IMR-90 (cell line): ENCODE results near the gene IL22.

ENCODE experiments used
- ELK1 ChIP-seq: fragments of 150-350 bp; IDR thresholded peaks from 2 replicates; pipeline ENCODE4 v1.6.1; 2016; ENCODE audit warnings: low read depth, mild to moderate bottlenecking, low read length, moderate library complexity, borderline replicate concordance
- MAFK ChIP-seq: IDR thresholded peaks from 2 replicates; pipeline ENCODE4 v1.6.1; 2012; ENCODE audit warnings: low read depth, low read length, improper control_type of control experiment
- MXI1 ChIP-seq: IDR thresholded peaks from 2 replicates; pipeline ENCODE4 v1.6.1; 2012; ENCODE audit warnings: low read depth, mild to moderate bottlenecking, low read length, moderate library complexity, borderline replicate concordance
- POLR2A ChIP-seq: IDR thresholded peaks from 2 replicates; pipeline ENCODE4 v1.6.1; 2012; ENCODE audit warnings: mild to moderate bottlenecking, low read depth, low read length

GRCh38 chr12:68271346-68271745, 17.9 kb upstream of the IL22 start:
- TF ChIP-seq MXI1 (no peak), MAFK (no peak), ELK1 (no peak), POLR2A (no peak)
